ENCODE data around the gene CACNA1S. TPM values are rescaled to one million over a fixed set of nuclear protein-coding genes. Genes with fewer than 3 reads are reported as not detected.

CACNA1S gene
- total and polyA plus RNA-seq, 12 donors: under 0.01 to 0.09 (median 0.05) TPM; not detected in 7

DNA sequence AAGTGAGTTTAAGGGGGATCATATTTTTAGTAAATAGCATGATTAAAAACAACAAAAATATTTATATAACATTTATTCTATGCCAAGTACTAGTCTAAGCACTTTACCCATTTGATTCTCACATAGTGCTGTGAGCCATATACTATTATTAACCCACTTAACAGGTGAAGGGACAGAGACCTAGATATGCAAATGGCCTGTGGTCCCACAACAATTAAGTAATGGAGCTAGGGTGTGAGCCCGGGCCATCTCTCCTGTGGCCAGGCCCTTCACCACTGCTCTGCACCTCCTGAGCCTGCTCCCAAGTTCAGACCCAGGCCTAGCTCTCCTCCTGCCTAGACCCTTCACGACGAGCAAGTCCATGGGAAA, 14.2 kb upstream of the CACNA1S start:
- intact Hi-C loops (cut with DNase I): no loop called here
- TF ChIP-seq, protein P1, sequence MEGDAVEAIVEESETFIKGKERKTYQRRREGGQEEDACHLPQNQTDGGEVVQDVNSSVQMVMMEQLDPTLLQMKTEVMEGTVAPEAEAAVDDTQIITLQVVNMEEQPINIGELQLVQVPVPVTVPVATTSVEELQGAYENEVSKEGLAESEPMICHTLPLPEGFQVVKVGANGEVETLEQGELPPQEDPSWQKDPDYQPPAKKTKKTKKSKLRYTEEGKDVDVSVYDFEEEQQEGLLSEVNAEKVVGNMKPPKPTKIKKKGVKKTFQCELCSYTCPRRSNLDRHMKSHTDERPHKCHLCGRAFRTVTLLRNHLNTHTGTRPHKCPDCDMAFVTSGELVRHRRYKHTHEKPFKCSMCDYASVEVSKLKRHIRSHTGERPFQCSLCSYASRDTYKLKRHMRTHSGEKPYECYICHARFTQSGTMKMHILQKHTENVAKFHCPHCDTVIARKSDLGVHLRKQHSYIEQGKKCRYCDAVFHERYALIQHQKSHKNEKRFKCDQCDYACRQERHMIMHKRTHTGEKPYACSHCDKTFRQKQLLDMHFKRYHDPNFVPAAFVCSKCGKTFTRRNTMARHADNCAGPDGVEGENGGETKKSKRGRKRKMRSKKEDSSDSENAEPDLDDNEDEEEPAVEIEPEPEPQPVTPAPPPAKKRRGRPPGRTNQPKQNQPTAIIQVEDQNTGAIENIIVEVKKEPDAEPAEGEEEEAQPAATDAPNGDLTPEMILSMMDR (IDR thresholded peaks at IDR 0.05): no peak
- Histone ChIP-seq H3K4me3 (no peak overlapping the region), H3K4me1 (no peaks in the 10 kb centered on the region), H3K27ac (no peak overlapping the region), H3K27me3 (peaks cover 0 to 32% (median 12%) of the 10 kb centered on the region in 7 donors), H3K36me3 (no peaks in the 10 kb centered on the region), H3K9me3 (no peaks in the 10 kb centered on the region)
- WGBS, 2 donors: 73 to 80% methylated on average over 3 of the region's 3 CpGs
- ATAC-seq: no peak
- DNase-seq: no peak

DNA sequence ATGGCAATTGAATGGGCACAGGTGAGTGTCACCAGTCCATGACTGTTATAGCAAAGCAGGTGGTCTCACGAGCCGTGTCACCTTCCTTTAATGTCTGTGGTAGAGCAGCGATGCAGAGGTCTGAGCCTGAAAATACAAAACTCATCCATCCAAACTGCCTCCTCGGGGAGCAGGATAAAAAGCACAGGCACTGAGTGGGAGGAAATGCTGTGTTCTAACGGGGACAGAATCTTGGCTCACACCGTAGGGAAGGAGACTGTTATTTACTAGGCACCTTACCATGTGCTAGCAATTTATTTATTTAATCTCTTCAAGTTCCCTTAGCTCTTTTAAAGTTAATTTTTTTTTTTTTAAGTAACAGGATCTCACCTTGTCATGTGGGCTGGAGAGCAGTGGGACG, 13.6 kb upstream of the CACNA1S start:
- H3K27me3 ChIP-seq: peaks cover 0 to 38% (median 12%) of the 10 kb centered on the region in 7 donors
- no peaks in the 10 kb centered on the region for H3K36me3 ChIP-seq
- intact Hi-C loops (cut with DNase I): no loop called here
- ATAC-seq (peak in 1 of 8 donors; percentile 46), DNase-seq (no peak)
- no peak overlapping the region for H3K4me3 ChIP-seq
- no peak overlapping the region for H3K27ac ChIP-seq
- TF ChIP-seq, protein P1 (IDR thresholded peaks at IDR 0.05): no peak
- no peaks in the 10 kb centered on the region for H3K9me3 ChIP-seq
- WGBS, 2 donors: 58 to 73% methylated on average over 7 of the region's 7 CpGs
- H3K4me1 ChIP-seq: no peaks in the 10 kb centered on the region

DNA sequence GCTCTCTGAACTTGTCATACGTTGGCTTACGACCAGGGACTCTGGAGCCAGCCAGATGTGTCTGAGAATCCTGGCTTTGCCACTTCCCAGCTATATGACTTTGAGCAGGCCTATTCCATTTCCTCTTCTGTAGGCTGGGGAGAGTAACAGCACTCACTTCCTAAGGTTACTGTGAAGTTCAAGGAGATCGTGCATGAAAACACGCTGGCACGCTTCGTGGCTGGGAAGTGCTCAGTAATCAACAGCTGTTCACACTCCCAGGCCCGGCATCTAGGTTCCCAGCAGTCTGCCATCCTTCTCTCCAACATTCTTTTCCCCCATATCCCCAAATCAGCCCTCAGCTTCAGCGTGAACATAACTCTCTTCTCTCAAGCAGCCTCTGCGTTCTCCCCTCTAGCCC, 12.8 kb upstream of the CACNA1S start:
- Histone ChIP-seq H3K9me3 (no peaks in the 10 kb centered on the region), H3K27ac (no peak overlapping the region), H3K27me3 (peaks cover 0 to 39% (median 12%) of the 10 kb centered on the region in 7 donors), H3K4me1 (peaks cover 0 to 2% (median 0%) of the 10 kb centered on the region in 9 donors), H3K4me3 (no peak overlapping the region), H3K36me3 (no peaks in the 10 kb centered on the region)
- DNase-seq (no peak), ATAC-seq (no peak)
- TF ChIP-seq, protein P1 (IDR thresholded peaks at IDR 0.05): no peak
- intact Hi-C loops (cut with DNase I): no loop called here
- 58 to 73% methylated on average over 9 of the region's 9 CpGs for WGBS, 2 donors

DNA sequence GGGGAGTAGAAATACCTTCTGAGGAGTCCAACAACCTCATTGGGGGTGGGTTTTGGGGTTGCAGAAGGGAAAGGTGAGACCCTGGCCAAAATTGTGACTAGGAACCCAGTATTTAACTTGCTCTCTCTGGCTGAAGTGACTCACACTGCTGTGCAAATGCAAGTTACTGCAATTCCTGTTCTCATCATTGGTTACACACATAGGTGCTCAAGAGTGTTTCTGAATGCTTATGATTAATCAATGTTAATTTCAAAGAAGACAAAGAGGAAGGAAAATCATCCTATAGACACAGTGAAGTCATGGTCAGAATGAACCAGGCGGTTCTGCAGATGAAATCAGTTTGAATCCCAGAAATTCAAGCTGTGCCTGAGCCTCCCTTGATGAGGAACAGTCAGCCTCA, 11.6 kb upstream of the CACNA1S start:
- peaks cover 0 to 46% (median 18%) of the 10 kb centered on the region in 7 donors for H3K27me3 ChIP-seq
- ATAC-seq: no peak
- intact Hi-C loops (cut with DNase I): no loop called here

More for the DNA sequence above, 11.6 kb upstream of the CACNA1S start:
- DNase-seq: no peak
- no peaks in the 10 kb centered on the region for H3K9me3 ChIP-seq
- TF ChIP-seq, protein P1 (IDR thresholded peaks at IDR 0.05): no peak
- no peak overlapping the region for H3K4me3 ChIP-seq
- no peak overlapping the region for H3K27ac ChIP-seq
- 91 to 96% methylated on average over 1 of the region's 1 CpG for WGBS, 2 donors
- peaks cover 0 to 10% (median 3%) of the 10 kb centered on the region in 9 donors for H3K4me1 ChIP-seq
- no peaks in the 10 kb centered on the region for H3K36me3 ChIP-seq
